ENCODE results near the gene SYNDIG1. TPM values are rescaled to one million over a fixed set of nuclear protein-coding genes. Genes with fewer than 3 reads are reported as not detected.

The SYNDIG1 gene
- total RNA-seq (2014; rRNA removed; shearing (Covaris generic)): 0.03 TPM in 1 of 2 replicates, not detected in the other

GRCh38 chr20:24469116-24469893, at the start of gene SYNDIG1:
Gene SYNDIG1 (plus strand): TSS chr20:24469629. CDS start chr20:24543098, 73,469 bp downstream.

All from A375 (cell line).